CD4-positive, CD25-positive, alpha-beta regulatory T cell (primary cell): Measurements from ENCODE around the gene SLC35E3. TPM values are rescaled to one million over a fixed set of nuclear protein-coding genes. Genes with fewer than 3 reads are reported as not detected.

Experiments
- ATAC-seq, 2 donors: fragments of 150-1000 bp; cut with Tn5 transposase; one replicate each; pipeline ENCODE4 v1.10.0; 2021; ENCODE audit warnings: low read depth in 2 of 2, moderate number of reproducible peaks in 2 of 2, moderate library complexity in 1 of 2
- DNase-seq, 3 donors: peaks; one replicate each; pipeline versions ENCODE4 v3.0.0 to v3.0.0-alpha.2; 2012 to 2022; ENCODE audit warnings: mixed read lengths in 1 of 3
- H3K27ac ChIP-seq: one replicate; pipeline ENCODE4 v1.7.0; 2013; ENCODE audit warnings: mild to moderate bottlenecking, low read length; ENCODE audit not compliant: insufficient read depth, poor library complexity, severe bottlenecking
- H3K27me3 ChIP-seq: one replicate; pipeline ENCODE4 v1.7.0; 2013; ENCODE audit warnings: low read length; ENCODE audit not compliant: control insufficient read depth, insufficient read depth
- H3K36me3 ChIP-seq: one replicate; pipeline ENCODE4 v1.7.0; 2013; ENCODE audit warnings: mild to moderate bottlenecking, low read length, moderate library complexity; ENCODE audit not compliant: control insufficient read depth, insufficient read depth
- H3K4me1 ChIP-seq: 2 replicates; pipeline ENCODE4 v1.7.0; 2013; ENCODE audit warnings: mild to moderate bottlenecking, low read length; ENCODE audit not compliant: insufficient read depth, control insufficient read depth, poor library complexity, severe bottlenecking
- H3K4me3 ChIP-seq: one replicate; pipeline ENCODE4 v1.7.0; 2013; ENCODE audit warnings: low read depth, mild to moderate bottlenecking, low read length, moderate library complexity
- H3K9me3 ChIP-seq, 2 experiments: 1 replicate in 1 of 2; 2 replicates in 1 of 2; pipeline ENCODE4 v1.7.0; 2013; ENCODE audit warnings: low read length in 2 of 2, mild to moderate bottlenecking in 1 of 2, moderate library complexity in 1 of 2; ENCODE audit not compliant: control insufficient read depth in 2 of 2
- H3K27ac Mint-ChIP-seq, 3 donors: one replicate each; pipeline ENCODE4 v1.8.0; 2020 to 2022; ENCODE audit warnings: mild to moderate bottlenecking in 3 of 3, mixed read lengths in 3 of 3, moderate library complexity in 2 of 3
- H3K27me3 Mint-ChIP-seq: one replicate; pipeline ENCODE4 v1.8.0; 2022; ENCODE audit warnings: mild to moderate bottlenecking, mixed read lengths
- H3K36me3 Mint-ChIP-seq: one replicate; pipeline ENCODE4 v1.8.0; 2020; ENCODE audit warnings: mixed read lengths
- H3K4me1 Mint-ChIP-seq, 4 donors: one replicate each; pipeline ENCODE4 v1.8.0; 2020 to 2022; ENCODE audit warnings: mixed read lengths in 4 of 4, mild to moderate bottlenecking in 1 of 4
- H3K4me3 Mint-ChIP-seq, 4 donors: one replicate each; pipeline ENCODE4 v1.8.0; 2020 to 2022; ENCODE audit warnings: mild to moderate bottlenecking in 4 of 4, mixed read lengths in 4 of 4, moderate library complexity in 3 of 4
- H3K9me3 Mint-ChIP-seq, 7 donors: one replicate each; pipeline ENCODE4 v1.8.0; 2020 to 2022; ENCODE audit warnings: mixed read lengths in 7 of 7, mild to moderate bottlenecking in 3 of 7, moderate library complexity in 2 of 7
- polyA plus RNA-seq, 4 donors: library from polyadenylated mRNA; unstranded; fragments of 300-500 nt; fragmentation: Illumina TruSeq; gene quantifications; one replicate each; pipeline ENCODE4 v1.2.3, GENCODE V29; 2021
- total RNA-seq: library from RNA; stranded (reverse); gene quantifications from one replicate; pipeline ENCODE4 v1.2.3, GENCODE V29; 2022

The SLC35E3 gene
- total and polyA plus RNA-seq, 5 donors from 2014 or later = 12.1 to 20.2 (median 14.5) TPM

DNA sequence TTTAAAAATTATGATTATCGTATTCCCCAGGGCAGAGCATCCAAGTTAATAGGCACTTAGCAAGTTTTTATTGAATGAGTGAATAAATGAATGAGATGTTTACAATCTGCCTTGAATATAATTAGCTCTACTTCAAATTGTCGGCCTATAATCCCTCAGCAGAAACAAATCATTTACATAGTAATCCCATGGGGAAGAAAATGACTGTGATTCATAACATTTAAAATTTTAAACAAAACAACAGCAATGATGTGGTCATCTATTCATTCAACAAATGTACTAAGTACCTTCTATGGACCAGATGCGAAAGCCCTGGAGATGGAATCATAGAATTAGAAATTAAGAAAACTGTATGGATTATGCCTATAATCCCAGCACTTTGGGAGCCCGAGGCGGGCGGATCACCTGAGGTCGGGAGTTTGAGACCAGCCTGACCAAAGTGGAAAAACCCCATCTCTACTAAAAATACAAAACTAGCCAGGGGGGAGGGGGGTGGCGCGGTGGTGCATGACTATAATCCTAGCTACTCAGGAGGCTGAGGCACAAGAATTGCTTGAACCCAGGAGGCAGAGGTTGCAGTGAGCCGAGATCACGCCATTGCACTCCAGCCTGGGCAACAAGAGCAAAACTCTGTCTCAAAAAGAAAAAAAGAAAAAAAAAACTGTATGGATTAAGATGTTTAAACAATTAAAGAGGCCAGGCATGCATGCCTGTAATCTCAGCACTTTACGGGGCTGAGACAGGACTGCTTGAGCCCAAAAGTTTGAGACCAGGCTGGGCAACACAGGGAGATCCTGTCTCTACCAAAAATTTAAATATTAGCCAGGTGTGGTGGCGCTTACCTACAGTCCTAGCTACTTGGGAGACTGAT, 44.3 kb downstream of the SLC35E3 start:
- Mint-ChIP-seq H3K4me3 (no peak overlapping the region), H3K27me3 (no peaks in the 10 kb centered on the region), H3K36me3 (no peaks in the 10 kb centered on the region), H3K27ac (no peak overlapping the region), H3K4me1 (peaks cover 0 to 4% (median 0%) of the 10 kb centered on the region in 4 donors), H3K9me3 (peaks cover 0 to 2% (median 0%) of the 10 kb centered on the region in 7 donors)
- Histone ChIP-seq H3K4me3 (no peak overlapping the region), H3K27ac (no peak overlapping the region), H3K27me3 (no peaks in the 10 kb centered on the region), H3K9me3 (no peaks in the 10 kb centered on the region), H3K36me3 (no peaks in the 10 kb centered on the region), H3K4me1 (no peaks in the 10 kb centered on the region)
- DNase-seq (no peak), ATAC-seq (no peak)

DNA sequence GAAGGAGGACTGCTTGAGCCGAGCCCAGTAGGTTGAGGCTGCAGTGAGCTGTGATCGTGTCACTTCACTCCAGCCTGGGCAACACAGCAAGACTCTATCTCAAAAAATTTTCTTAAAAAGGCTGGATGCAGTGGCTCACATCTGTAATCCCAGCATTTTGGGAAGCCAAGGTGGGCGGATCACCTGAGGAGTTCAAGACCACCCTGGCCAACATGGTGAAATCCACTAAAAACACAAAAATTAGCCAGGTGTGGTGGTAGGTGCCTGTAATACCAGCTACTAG, 44.9 kb downstream of the SLC35E3 start:
- Histone ChIP-seq H3K4me3 (no peak overlapping the region), H3K9me3 (no peaks in the 10 kb centered on the region), H3K27me3 (no peaks in the 10 kb centered on the region), H3K4me1 (no peaks in the 10 kb centered on the region), H3K27ac (no peak overlapping the region), H3K36me3 (no peaks in the 10 kb centered on the region)
- peaks cover 0 to 2% (median 0%) of the 10 kb centered on the region in 7 donors for H3K9me3 Mint-ChIP-seq
- no peak overlapping the region for H3K4me3 Mint-ChIP-seq
- H3K36me3 Mint-ChIP-seq = no peaks in the 10 kb centered on the region
- no peaks in the 10 kb centered on the region for H3K27me3 Mint-ChIP-seq
- H3K4me1 Mint-ChIP-seq = peaks cover 0 to 4% (median 0%) of the 10 kb centered on the region in 4 donors
- ATAC-seq (no peak), DNase-seq (no peak)
- H3K27ac Mint-ChIP-seq = no peak overlapping the region

DNA sequence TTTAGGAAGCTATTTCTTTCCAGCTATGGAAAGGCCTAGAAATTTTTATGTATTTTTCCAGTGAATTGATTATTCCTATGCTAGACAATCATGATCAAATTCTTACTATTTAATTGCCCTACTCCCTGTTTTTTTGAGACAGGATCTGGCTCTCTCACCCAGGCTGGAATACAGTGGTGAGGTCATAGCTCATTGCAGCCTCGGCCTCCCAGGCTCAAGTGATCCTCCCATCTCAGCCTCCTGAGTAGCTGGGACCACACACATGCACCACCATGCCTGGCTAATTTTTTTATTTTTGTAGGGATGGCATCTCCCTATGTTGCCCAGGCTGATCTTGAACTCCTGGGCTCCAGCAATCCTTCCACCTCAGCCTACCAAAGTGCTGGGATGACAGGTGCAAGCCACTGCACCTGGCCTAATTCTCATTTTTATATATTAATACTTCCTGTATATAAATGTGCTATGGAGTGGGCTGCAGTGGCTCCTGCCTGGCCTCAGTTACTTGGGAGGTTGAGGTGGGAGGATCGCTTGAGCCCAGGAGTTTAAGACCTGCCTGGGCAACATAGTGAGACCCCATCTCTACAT, 46.0 kb downstream of the SLC35E3 start:
- Mint-ChIP-seq H3K9me3 (peaks cover 0 to 2% (median 0%) of the 10 kb centered on the region in 7 donors), H3K27me3 (no peaks in the 10 kb centered on the region)

DNA sequence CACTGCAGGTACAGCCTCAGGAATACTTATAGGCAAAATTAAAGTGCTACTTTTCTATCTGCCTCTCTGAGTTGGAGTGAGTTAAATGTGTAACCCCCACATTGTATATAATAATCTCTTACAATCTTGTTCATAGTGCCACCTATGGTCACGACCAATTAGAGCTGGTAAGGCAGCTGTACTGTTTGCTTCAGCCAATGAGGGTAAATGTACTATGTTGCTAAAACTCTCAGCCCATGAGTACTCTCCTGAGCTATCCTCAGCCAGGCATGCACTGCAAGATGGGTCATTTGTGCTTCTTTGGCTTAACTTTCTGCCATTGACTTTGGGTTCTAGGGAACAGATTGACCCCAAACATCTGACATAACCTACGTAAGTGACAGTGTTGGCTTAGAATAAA, 47.0 kb downstream of the SLC35E3 start:
- no peaks in the 10 kb centered on the region for H3K9me3 ChIP-seq
- Mint-ChIP-seq H3K27me3 (no peaks in the 10 kb centered on the region), H3K4me3 (no peak overlapping the region), H3K27ac (peak overlapping the region in 1 of 3 donors; percentile 39), H3K4me1 (peaks cover 0 to 4% (median 0%) of the 10 kb centered on the region in 4 donors), H3K36me3 (no peaks in the 10 kb centered on the region), H3K9me3 (peaks cover 0 to 2% (median 0%) of the 10 kb centered on the region in 7 donors)
- no peaks in the 10 kb centered on the region for H3K36me3 ChIP-seq
- no peaks in the 10 kb centered on the region for H3K4me1 ChIP-seq
- no peak overlapping the region for H3K4me3 ChIP-seq
- ATAC-seq = peak; percentile 56 to 66
- no peaks in the 10 kb centered on the region for H3K27me3 ChIP-seq
- no peak overlapping the region for H3K27ac ChIP-seq
- peak; percentile 7 to 71 (median 34) for DNase-seq

More for the DNA sequence above, 46.0 kb downstream of the SLC35E3 start:
- ATAC-seq (no peak), DNase-seq (no peak)
- H3K4me1 ChIP-seq = no peaks in the 10 kb centered on the region
- H3K9me3 ChIP-seq = no peaks in the 10 kb centered on the region
- H3K36me3 Mint-ChIP-seq = no peaks in the 10 kb centered on the region
- H3K4me3 ChIP-seq = no peak overlapping the region
- peaks cover 0 to 4% (median 0%) of the 10 kb centered on the region in 4 donors for H3K4me1 Mint-ChIP-seq
- no peak overlapping the region for H3K27ac ChIP-seq
- no peaks in the 10 kb centered on the region for H3K36me3 ChIP-seq
- H3K27ac Mint-ChIP-seq = no peak overlapping the region
- H3K27me3 ChIP-seq = no peaks in the 10 kb centered on the region
- no peak overlapping the region for H3K4me3 Mint-ChIP-seq

DNA sequence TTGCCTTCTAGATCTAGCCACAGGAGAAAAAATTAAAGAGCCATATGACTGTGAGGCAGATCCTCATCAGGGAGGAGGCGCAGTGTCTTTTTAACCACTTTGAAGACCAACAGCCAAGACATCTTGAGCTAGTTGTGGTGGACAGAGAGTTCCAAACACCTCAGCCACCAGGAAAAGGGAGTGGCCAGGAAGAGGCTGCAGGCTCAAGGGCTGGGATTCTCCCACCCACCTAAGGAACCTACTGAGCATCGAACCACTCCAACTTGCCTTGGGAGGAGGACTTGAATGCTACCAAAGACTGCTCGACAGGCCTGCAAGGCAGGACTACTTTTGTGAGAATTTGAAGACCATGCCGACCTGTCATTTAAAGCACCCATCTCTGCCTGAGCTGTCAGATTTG, 47.5 kb downstream of the SLC35E3 start:
- peaks cover 0 to 2% (median 0%) of the 10 kb centered on the region in 7 donors for H3K9me3 Mint-ChIP-seq
- ATAC-seq (no peak), DNase-seq (no peak)
- H3K27me3 Mint-ChIP-seq = no peaks in the 10 kb centered on the region
- H3K27ac Mint-ChIP-seq = peak overlapping the region in 1 of 3 donors; percentile 39
- no peak overlapping the region for H3K4me3 Mint-ChIP-seq
- H3K4me3 ChIP-seq = no peak overlapping the region
- H3K27ac ChIP-seq = no peak overlapping the region
- no peaks in the 10 kb centered on the region for H3K4me1 ChIP-seq
- no peaks in the 10 kb centered on the region for H3K9me3 ChIP-seq
- no peaks in the 10 kb centered on the region for H3K27me3 ChIP-seq
- H3K36me3 Mint-ChIP-seq = no peaks in the 10 kb centered on the region
- no peaks in the 10 kb centered on the region for H3K36me3 ChIP-seq
- H3K4me1 Mint-ChIP-seq = peaks cover 0 to 4% (median 0%) of the 10 kb centered on the region in 4 donors

DNA sequence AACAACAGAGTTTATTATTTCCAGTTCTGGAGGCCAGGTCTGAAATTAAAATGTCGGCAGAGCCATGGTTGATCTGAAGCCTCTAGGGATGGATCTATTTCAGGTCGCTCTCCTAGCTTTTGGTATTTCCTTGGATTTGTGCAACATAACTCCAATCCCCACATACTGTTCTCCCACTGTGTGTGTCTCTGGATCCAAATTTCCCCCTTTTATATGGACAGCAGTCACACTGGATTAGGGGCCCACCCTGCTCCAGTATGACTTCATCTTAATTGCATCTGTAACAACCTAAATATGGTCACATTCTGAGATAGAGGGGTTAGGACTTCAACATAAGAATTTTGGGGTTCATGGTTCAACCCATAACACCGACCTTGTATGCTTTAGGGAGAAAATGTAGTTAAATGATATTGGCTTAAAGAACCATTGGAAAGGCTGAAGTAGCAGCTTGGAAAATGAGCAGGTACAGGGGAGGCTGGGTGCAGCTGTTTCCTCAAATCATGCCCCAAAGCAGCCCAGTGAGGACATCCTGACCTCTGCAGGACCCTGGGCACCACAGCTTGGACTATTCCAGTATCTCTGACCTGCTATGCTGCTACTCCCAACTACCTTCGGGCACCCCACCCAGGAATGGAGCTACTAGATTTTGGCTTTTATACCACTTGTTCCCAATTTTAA, 48.1 kb downstream of the SLC35E3 start:
- Mint-ChIP-seq H3K36me3 (no peaks in the 10 kb centered on the region), H3K4me1 (peaks cover 0 to 4% (median 0%) of the 10 kb centered on the region in 4 donors), H3K4me3 (no peak overlapping the region), H3K9me3 (peaks cover 0 to 2% (median 0%) of the 10 kb centered on the region in 7 donors), H3K27me3 (no peaks in the 10 kb centered on the region), H3K27ac (no peak overlapping the region)
- Histone ChIP-seq H3K36me3 (no peaks in the 10 kb centered on the region), H3K4me1 (no peaks in the 10 kb centered on the region), H3K27ac (no peak overlapping the region), H3K9me3 (no peaks in the 10 kb centered on the region), H3K27me3 (no peaks in the 10 kb centered on the region), H3K4me3 (no peak overlapping the region)
- ATAC-seq (no peak), DNase-seq (no peak)

DNA sequence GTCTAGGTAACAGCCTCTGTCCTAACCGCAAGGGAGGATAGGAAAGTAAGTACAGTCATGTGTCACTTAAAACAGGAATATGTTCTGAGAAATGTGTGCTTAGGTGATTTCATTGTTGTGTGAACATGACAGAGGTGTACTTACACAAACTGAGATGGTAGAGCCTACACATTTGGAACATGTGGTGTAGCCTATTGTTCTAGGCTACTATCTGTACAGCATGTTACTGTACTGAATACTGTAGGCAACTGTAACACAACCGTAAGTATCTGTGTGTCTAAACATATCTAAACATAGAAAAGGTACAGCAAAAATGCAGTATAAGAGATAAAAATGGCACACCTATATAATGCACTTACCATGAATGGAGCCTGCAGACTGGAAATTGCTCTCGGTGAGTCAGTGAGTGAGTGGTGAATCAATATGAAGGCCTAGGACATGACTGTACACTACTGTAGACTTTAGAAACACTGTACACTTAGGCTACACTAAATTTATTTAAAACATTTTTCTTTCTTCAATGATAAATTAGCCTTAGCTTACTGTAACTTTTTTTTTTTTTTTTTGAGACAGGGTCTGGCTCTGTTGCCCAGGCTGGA, 48.8 kb downstream of the SLC35E3 start:
- no peaks in the 10 kb centered on the region for H3K36me3 Mint-ChIP-seq
- H3K36me3 ChIP-seq = no peaks in the 10 kb centered on the region
- H3K9me3 ChIP-seq = no peaks in the 10 kb centered on the region
- H3K9me3 Mint-ChIP-seq = peaks cover 0 to 2% (median 0%) of the 10 kb centered on the region in 7 donors
- H3K4me1 Mint-ChIP-seq = peaks cover 0 to 4% (median 0%) of the 10 kb centered on the region in 4 donors
- H3K27ac ChIP-seq = no peak overlapping the region
- ATAC-seq = no peak
- H3K4me3 Mint-ChIP-seq = no peak overlapping the region
- no peak for DNase-seq
- H3K27me3 ChIP-seq = no peaks in the 10 kb centered on the region
- no peak overlapping the region for H3K4me3 ChIP-seq
- no peak overlapping the region for H3K27ac Mint-ChIP-seq
- H3K27me3 Mint-ChIP-seq = no peaks in the 10 kb centered on the region
- no peaks in the 10 kb centered on the region for H3K4me1 ChIP-seq
